Neuronal stem cell (in vitro differentiated cells): ENCODE results near the gene FBLN7.

ENCODE experiments used
- DNase-seq: peaks from one replicate; pipeline ENCODE4 v3.0.0-alpha.2; 2013; ENCODE audit warnings: low spot score
- H2AFZ ChIP-seq: one replicate; pipeline ENCODE4 v1.6.1; 2013; ENCODE audit warnings: mild to moderate bottlenecking, low read length, inconsistent platforms
- H2AK5ac ChIP-seq: 2 replicates; pipeline ENCODE4 v1.6.1; 2013; ENCODE audit warnings: low read depth, mild to moderate bottlenecking, inconsistent platforms, low read length, moderate library complexity, mixed read lengths
- H2BK120ac ChIP-seq: 2 replicates; pipeline ENCODE4 v1.6.1; 2013; ENCODE audit warnings: low read depth, mild to moderate bottlenecking, inconsistent platforms, low read length, moderate library complexity, mixed read lengths
- H2BK12ac ChIP-seq: one replicate; pipeline ENCODE4 v1.6.1; 2013; ENCODE audit warnings: low read length, inconsistent platforms
- H2BK15ac ChIP-seq: 2 replicates; pipeline ENCODE4 v1.6.1; 2013; ENCODE audit warnings: mild to moderate bottlenecking, low read length, inconsistent platforms, mixed read lengths
- H2BK5ac ChIP-seq: one replicate; pipeline ENCODE4 v1.6.1; 2013; ENCODE audit warnings: inconsistent platforms, mild to moderate bottlenecking, low read length, moderate library complexity
- H3K14ac ChIP-seq: one replicate; pipeline ENCODE4 v1.6.1; 2013; ENCODE audit warnings: low read length, inconsistent platforms
- H3K18ac ChIP-seq: 2 replicates; pipeline ENCODE4 v1.6.1; 2013; ENCODE audit warnings: low read length, inconsistent platforms
- H3K23ac ChIP-seq: 2 replicates; pipeline ENCODE4 v1.6.1; 2013; ENCODE audit warnings: low read depth, mild to moderate bottlenecking, mixed read lengths, low read length, inconsistent platforms; ENCODE audit not compliant: poor library complexity
- H3K27ac ChIP-seq: replicated peaks from 3 replicates; pipeline ENCODE4 v1.5.1; 2013; ENCODE audit warnings: low read length, inconsistent platforms
- H3K27me3 ChIP-seq, 3 experiments: 2 replicates each; pipeline ENCODE4 v1.6.1; 2013; ENCODE audit warnings: low read length in 3 of 3, mild to moderate bottlenecking in 2 of 3, inconsistent platforms in 1 of 3, low read depth in 1 of 3, mixed read lengths in 1 of 3, moderate library complexity in 1 of 3; ENCODE audit not compliant: control insufficient read depth in 3 of 3, insufficient read depth in 3 of 3
- H3K36me3 ChIP-seq, 2 donors: replicated peaks in 1 of 2; 2 replicates each; pipeline ENCODE4 v1.6.1; 2013; ENCODE audit warnings: low read length in 2 of 2; ENCODE audit not compliant: control insufficient read depth in 2 of 2, insufficient read depth in 2 of 2
- H3K4ac ChIP-seq: 2 replicates; pipeline ENCODE4 v1.6.1; 2013; ENCODE audit warnings: inconsistent platforms, mild to moderate bottlenecking, low read length, moderate library complexity
- H3K4me1 ChIP-seq, 2 donors: 1 replicate in 1 of 2; 2 replicates in 1 of 2; pipeline ENCODE4 v1.6.1; 2013; ENCODE audit warnings: low read length in 2 of 2, low read depth in 1 of 2; ENCODE audit not compliant: control insufficient read depth in 2 of 2, insufficient read depth in 1 of 2
- H3K4me2 ChIP-seq: one replicate; pipeline ENCODE4 v1.6.1; 2013; ENCODE audit warnings: mild to moderate bottlenecking, low read length, inconsistent platforms; ENCODE audit not compliant: insufficient read depth, poor library complexity, severe bottlenecking
- H3K4me3 ChIP-seq, 2 donors: 2 replicates each; pipeline ENCODE4 v1.5.1; 2013; ENCODE audit warnings: low read length in 2 of 2, mild to moderate bottlenecking in 2 of 2, inconsistent platforms in 1 of 2, moderate library complexity in 1 of 2
- H3K79me1 ChIP-seq: one replicate; pipeline ENCODE4 v1.6.1; 2013; ENCODE audit warnings: low read depth, mild to moderate bottlenecking, inconsistent platforms, low read length, moderate library complexity
- H3K9ac ChIP-seq: one replicate; pipeline ENCODE4 v1.6.1; 2013; ENCODE audit warnings: mild to moderate bottlenecking, low read depth, low read length, inconsistent platforms; ENCODE audit not compliant: poor library complexity
- H3K9me3 ChIP-seq, 2 donors: replicated peaks in 1 of 2; 2 replicates each; pipeline versions ENCODE3 to v1.6.1; 2013; ENCODE audit warnings: low read length in 2 of 2, mild to moderate bottlenecking in 2 of 2, inconsistent platforms in 1 of 2, low read depth in 1 of 2, mixed read lengths in 1 of 2, moderate library complexity in 1 of 2; ENCODE audit not compliant: control insufficient read depth in 2 of 2, insufficient read depth in 1 of 2
- H4K8ac ChIP-seq: one replicate; pipeline ENCODE4 v1.6.1; 2013; ENCODE audit warnings: low read depth, mild to moderate bottlenecking, inconsistent platforms, low read length, moderate library complexity
- H4K91ac ChIP-seq: one replicate; pipeline ENCODE4 v1.6.1; 2013; ENCODE audit warnings: low read length, low read depth, mild to moderate bottlenecking, inconsistent platforms; ENCODE audit not compliant: poor library complexity
- WGBS, 2 donors: extraction: QIAGEN DNeasy Blood & Tissue Kit; methylation state at CpG; one replicate each; pipeline ENCODE4 v1.1.7; 2013; ENCODE audit warnings: missing lambda C conversion rate in 2 of 2, mixed read lengths in 1 of 2; ENCODE audit not compliant: insufficient read length in 2 of 2, insufficient replicate concordance in 1 of 2; ENCODE audit errors: extremely low coverage in 2 of 2; 5-methylcytosine and 5-hydroxymethylcytosine counted together

Gene FBLN7

DNA sequence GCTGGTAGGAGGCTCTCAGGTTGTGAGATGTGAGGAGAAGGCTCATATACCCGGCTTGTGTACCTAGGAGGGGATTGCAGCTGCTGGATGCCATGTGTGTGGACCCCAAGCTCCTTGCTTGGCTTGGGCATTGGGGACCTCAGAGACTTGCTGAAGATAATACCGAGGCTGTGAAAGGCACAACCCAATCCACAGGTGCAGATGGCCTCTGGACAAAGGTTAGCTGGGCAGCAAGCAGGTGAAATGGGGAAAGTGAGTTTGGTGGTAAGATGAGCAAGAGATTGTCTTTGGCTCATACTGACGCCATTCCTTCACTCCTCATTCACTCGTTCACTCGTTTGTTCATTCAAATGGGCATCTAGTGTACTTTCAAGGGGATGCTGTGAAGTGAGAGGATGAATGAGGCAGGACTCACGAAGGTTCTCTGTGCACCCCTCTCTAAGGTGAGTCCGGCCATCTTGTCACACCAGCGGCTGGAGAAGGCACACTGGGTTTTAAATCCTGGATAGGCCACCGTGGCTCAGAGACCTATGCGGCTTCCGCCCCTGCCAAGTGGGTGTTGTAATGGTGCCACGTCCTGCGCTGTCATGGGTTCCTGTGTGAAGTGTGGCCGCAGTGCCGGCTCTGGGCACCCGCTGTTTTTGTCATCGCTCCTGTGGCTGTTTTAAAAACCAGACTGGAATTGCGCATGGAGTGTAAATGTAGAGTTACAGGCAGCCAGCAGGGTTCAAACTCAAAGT lies 13.7 kb downstream of the FBLN7 start:
- Histone ChIP-seq H3K18ac (no peak overlapping the region), H3K9me3 (no peaks in the 10 kb centered on the region), H2BK12ac (no peak overlapping the region), H3K4ac (no peak overlapping the region), H3K14ac (no peak overlapping the region), H3K27ac (no peak overlapping the region), H2AK5ac (no peak overlapping the region), H2BK15ac (no peak overlapping the region), H2AFZ (no peak overlapping the region), H3K36me3 (peaks cover 0 to 23% of the 10 kb centered on the region in 2 donors), H3K23ac (no peak overlapping the region), H2BK5ac (no peak overlapping the region), H3K4me2 (no peak overlapping the region), H4K91ac (no peak overlapping the region), H3K79me1 (peaks cover 8% of the 10 kb centered on the region), H3K27me3 (no peaks in the 10 kb centered on the region), H4K8ac (no peak overlapping the region), H2BK120ac (no peak overlapping the region), H3K4me1 (peaks cover 7 to 39% of the 10 kb centered on the region in 2 donors), H3K4me3 (no peak overlapping the region), H3K9ac (no peak overlapping the region)
- no peak for DNase-seq
- WGBS, 2 donors = no CpG with 5 or more reads among the region's 18 CpGs

DNA sequence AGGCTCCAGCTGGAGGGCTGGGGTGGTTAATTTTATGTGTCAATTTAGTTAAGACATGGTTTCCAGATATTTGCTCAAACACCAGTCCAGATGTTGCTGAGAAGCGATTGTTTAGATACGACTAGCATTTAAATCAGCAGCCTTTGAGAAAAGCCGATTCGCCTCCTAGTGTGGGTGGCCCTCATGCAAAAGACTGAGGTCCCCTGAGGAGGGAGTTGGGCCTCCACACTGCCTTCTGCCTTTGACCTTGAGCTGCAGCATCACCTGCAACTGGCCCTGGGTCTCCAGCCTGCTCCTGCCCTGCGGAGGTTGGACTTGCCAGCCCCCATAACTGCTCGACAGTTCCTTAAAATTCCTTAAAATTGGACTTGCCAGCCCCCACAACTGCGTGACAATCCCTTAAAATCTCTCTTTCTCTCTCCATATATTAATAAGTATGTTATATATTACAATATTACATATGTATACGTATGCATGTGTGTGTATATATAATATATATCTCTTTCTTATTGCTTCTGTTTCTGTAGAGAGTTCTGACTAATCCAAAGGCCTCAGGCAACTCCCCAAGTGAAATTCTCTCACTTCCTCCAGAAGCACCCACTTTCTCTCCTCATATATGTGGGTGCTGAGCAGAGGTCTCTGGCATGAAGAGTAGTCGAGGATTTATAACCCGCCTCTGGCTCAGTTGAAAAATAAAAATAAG lies 14.4 kb downstream of the FBLN7 start:
- H3K18ac ChIP-seq = no peak overlapping the region
- H4K91ac ChIP-seq = no peak overlapping the region
- no peak overlapping the region for H2BK12ac ChIP-seq
- H2BK120ac ChIP-seq = no peak overlapping the region
- no peak overlapping the region for H3K9ac ChIP-seq
- peaks cover 8% of the 10 kb centered on the region for H3K79me1 ChIP-seq
- H3K36me3 ChIP-seq = peaks cover 0 to 23% of the 10 kb centered on the region in 2 donors
- H3K27ac ChIP-seq = no peak overlapping the region
- H3K4me3 ChIP-seq = no peak overlapping the region
- no peak overlapping the region for H3K4ac ChIP-seq
- peaks cover 7 to 39% of the 10 kb centered on the region in 2 donors for H3K4me1 ChIP-seq
- H4K8ac ChIP-seq = no peak overlapping the region
- H2AFZ ChIP-seq = no peak overlapping the region
- H2AK5ac ChIP-seq = no peak overlapping the region
- H3K23ac ChIP-seq = no peak overlapping the region
- H3K14ac ChIP-seq = no peak overlapping the region
- no CpG with 5 or more reads among the region's 10 CpGs for WGBS, 2 donors
- no peak overlapping the region for H3K4me2 ChIP-seq
- H2BK15ac ChIP-seq = no peak overlapping the region
- no peaks in the 10 kb centered on the region for H3K9me3 ChIP-seq
- no peak overlapping the region for H2BK5ac ChIP-seq
- no peaks in the 10 kb centered on the region for H3K27me3 ChIP-seq
- no peak for DNase-seq

DNA sequence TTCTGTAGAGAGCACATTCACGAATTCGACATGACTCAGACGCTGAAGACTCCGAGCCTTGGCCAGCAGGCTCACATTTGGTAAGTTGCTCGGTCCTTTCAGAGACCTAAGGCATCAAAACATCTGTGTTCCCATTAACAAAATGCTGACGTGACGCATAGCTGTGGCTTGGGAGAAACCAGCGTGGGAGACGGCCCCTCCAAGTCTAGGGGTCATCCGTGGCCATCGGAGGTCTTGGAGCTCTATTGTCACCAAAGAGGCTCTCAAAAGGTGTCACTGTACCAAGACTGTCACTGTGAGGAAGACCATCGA lies 14.9 kb downstream of the FBLN7 start:
- Histone ChIP-seq H2BK120ac (no peak overlapping the region), H3K27me3 (no peaks in the 10 kb centered on the region), H3K27ac (no peak overlapping the region), H3K4me1 (peaks cover 7 to 39% of the 10 kb centered on the region in 2 donors), H3K4ac (no peak overlapping the region), H3K4me2 (no peak overlapping the region), H3K14ac (no peak overlapping the region), H4K91ac (no peak overlapping the region), H2BK5ac (no peak overlapping the region), H3K9me3 (no peaks in the 10 kb centered on the region), H3K18ac (no peak overlapping the region), H2BK15ac (no peak overlapping the region), H3K9ac (no peak overlapping the region), H3K36me3 (peaks cover 0 to 23% of the 10 kb centered on the region in 2 donors), H2AK5ac (no peak overlapping the region), H3K79me1 (peaks cover 8% of the 10 kb centered on the region), H3K4me3 (no peak overlapping the region), H4K8ac (no peak overlapping the region), H2AFZ (no peak overlapping the region), H2BK12ac (no peak overlapping the region), H3K23ac (no peak overlapping the region)
- no CpG with 5 or more reads among the region's 12 CpGs for WGBS, 2 donors
- DNase-seq = no peak

DNA sequence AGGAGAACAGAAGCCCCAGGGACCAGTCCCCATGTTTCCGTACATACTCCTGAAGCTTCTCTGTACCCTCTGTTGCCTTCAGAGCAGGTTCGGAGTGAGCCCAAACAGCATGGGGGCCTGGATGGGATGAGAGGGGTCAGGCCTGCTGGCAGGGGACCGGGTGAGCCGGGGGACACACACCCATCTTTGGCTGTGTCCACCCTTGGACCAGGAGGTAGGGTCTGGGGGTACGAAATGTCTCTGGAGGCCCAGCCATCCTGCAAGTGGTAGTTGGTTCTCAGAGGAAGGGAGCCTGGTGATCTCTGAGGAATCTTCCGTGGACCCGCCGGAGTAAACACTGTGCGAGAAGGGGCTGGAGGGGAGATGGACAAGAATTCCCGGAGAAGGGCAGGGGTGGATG lies 15.3 kb downstream of the FBLN7 start:
- DNase-seq = no peak
- Histone ChIP-seq H4K8ac (no peak overlapping the region), H3K4ac (no peak overlapping the region), H3K23ac (no peak overlapping the region), H2BK15ac (no peak overlapping the region), H3K4me1 (peaks cover 7 to 39% of the 10 kb centered on the region in 2 donors), H4K91ac (no peak overlapping the region), H2AK5ac (no peak overlapping the region), H2AFZ (no peak overlapping the region), H3K4me2 (no peak overlapping the region), H3K27ac (no peak overlapping the region), H3K36me3 (peaks cover 0 to 23% of the 10 kb centered on the region in 2 donors), H3K9me3 (no peaks in the 10 kb centered on the region), H2BK5ac (no peak overlapping the region), H2BK12ac (no peak overlapping the region), H3K27me3 (no peaks in the 10 kb centered on the region), H3K79me1 (peaks cover 8% of the 10 kb centered on the region), H3K4me3 (no peak overlapping the region), H3K14ac (no peak overlapping the region), H3K9ac (no peak overlapping the region), H3K18ac (no peak overlapping the region), H2BK120ac (no peak overlapping the region)
- no CpG with 5 or more reads among the region's 10 CpGs for WGBS, 2 donors
